Inflammatory macrophage (primary cell): Measurements from ENCODE around the gene SLC2A11.

Source experiments
- DNase-seq, 2 donors: peaks; one replicate each; pipeline ENCODE4 v3.0.0-alpha.2; 2020 to 2022

Gene SLC2A11

DNA sequence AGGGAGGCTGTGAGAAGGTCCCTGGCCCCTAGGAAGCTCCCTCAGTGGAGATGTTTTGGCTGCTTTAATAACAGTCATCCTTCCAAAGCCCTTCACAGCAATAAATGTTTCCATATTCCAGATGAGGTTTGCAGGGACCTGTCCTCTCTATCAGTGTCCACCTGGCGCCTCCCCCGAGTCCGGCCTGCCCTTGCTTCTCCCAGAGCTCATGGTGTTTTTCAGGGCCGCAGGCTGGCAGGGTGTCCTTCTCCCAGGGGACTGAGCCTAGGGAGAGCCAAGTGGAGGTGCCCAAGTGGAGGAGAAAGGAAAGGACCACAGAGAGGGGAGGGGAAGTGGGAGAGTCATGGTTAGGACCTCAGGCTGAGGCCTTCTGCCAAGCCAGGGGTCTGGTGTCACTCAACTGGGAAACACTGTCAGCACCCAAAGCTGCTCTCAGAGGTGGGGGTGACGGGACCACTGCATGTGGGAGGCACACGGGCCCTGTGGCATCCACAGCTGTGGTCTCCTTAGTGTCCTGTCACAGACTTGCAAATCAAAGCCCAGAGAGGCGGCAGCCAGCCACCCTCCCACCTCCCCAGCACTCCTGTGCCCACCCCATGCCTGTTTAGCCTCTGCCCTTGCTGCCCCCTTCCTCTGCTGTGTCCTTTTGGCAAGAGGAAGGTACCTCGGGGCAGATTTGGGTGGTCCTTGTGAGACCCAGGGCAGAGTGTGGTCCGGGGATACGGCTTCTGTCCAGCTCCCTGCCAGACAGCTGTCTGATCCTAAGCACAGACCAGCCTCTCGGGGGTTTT is 25.3 kb upstream of the SLC2A11 start:
- no peak for DNase-seq

DNA sequence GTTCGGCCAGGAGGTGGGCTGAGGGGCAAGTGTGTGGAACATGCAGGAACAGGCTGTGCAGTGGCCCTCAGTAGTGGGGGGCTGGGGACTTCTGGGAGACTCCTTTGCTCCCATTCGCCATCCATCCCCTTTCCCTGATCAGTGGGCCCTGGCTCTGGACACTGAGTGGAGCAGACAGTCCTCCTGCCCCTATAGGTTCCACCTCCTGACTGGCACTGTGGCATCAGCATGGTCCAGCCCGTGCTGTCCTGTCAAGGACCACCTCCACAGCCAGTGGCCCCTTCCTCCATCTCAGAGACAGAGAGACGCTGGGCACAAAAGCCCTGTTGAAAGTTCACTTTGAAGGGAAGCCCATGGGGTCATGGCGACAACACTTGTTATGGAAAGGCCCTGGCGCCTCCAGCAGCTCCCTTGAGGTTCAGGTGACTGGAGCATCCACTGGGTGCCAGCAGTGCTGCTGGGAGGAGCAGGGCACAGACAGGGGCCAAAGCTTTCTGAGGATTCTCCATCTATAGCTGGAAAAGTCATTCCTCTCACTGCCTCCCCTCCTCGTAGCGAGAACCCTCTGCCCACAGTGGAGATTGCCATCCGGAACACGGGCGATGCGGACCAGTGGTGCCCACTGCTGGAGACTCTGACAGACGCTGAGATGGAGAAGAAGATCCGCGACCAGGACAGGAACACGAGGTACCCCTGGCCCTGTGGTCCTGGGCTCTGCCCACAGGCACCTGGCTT is 24.5 kb upstream of the SLC2A11 start:
- DNase-seq = no peak

DNA sequence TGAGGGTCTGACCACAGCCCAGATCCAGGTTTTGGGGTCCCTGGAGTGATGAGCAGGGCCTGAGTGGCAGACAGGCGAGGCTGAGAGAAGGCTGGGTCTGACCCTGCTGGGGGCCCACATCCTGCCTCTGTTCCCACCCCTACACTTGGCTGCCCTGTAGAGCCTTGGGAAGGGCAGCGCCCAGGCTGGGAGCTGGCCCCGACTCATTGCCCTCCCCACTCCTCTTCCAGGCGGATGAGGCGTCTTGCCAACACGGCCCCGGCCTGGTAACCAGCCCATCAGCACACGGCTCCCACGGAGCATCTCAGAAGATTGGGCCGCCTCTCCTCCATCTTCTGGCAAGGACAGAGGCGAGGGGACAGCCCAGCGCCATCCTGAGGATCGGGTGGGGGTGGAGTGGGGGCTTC is 23.8 kb upstream of the SLC2A11 start:
- no peak for DNase-seq

DNA sequence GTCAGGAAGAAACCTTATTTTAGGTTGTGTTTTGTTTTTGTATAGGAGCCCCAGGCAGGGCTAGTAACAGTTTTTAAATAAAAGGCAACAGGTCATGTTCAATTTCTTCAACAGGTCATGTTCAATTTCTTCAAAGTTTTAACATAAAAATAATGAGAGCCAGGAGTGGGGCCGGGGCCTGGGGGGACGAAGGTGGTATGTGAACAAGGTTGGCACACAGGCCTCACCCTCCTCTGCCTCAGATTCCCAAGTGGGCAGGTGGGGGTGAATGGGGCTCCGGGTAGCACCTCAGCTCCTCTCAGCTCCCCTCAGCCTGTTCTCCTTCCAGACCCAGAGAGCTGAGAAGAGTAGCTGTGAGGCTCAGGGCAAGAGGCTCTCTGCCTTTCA is 23.3 kb upstream of the SLC2A11 start:
- no peak for DNase-seq

DNA sequence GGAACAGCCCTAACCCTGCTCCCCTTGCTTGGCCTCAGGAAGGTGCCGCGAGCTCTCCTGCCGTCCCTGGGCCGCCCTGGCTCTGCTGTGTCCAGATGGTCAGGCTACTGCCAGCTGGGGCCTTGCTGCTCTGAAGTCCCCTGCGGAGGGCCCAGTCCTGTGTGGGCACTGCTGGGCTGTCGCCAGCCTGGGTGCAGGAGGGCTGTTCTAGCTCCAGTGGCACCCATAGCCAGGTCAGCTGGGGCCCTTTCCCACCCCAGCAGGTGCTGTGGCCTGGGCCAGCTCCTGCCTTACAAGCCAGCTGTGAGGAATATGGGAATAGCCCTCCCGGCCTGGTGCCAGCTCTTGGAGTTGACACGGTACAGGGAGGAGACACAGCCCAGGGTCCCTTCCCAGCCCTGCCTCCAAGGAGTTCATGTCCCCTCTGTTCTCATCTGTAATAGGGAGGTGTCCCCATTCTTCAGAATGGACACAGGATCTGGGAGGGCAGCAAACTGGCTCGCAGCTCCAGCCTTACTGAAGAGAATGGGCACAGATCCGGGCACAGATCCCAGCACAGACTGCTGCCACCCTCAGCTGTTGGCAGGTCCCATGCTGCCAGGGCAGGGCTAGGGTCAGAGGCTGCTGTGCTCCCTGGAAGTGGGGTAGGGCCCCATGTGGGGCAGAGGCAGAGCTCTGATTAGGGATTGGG is 22.7 kb upstream of the SLC2A11 start:
- no peak for DNase-seq

GRCh38 chr22:23835484-23836144 is 22.1 kb upstream of the SLC2A11 start:
- DNase-seq = no peak

- DNase-seq = no peak
These were observed 21.4 kb upstream of the SLC2A11 start for GRCh38 chr22:23836281-23836680.

- no peak for DNase-seq
These were observed 20.8 kb upstream of the SLC2A11 start for GRCh38 chr22:23836692-23837495.

DNA sequence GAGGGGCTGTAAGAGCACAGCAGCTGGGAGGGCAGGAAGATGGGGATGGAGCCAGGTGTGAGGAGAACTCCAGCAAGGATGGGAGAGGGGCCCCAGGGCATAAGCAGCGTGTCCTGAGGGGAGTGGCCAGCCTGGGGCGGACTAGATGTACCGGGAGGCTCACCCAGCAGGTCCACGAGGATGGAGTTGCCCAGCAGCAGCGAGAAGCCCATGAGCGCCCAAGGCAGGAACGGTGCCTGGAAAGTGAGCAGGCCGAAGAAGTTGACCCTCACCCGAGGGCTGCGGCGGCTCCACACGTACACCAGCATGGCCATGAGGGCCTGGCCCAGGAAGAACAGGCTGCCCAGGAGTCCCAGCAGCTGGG is 20.2 kb upstream of the SLC2A11 start:
- no peak for DNase-seq

DNA sequence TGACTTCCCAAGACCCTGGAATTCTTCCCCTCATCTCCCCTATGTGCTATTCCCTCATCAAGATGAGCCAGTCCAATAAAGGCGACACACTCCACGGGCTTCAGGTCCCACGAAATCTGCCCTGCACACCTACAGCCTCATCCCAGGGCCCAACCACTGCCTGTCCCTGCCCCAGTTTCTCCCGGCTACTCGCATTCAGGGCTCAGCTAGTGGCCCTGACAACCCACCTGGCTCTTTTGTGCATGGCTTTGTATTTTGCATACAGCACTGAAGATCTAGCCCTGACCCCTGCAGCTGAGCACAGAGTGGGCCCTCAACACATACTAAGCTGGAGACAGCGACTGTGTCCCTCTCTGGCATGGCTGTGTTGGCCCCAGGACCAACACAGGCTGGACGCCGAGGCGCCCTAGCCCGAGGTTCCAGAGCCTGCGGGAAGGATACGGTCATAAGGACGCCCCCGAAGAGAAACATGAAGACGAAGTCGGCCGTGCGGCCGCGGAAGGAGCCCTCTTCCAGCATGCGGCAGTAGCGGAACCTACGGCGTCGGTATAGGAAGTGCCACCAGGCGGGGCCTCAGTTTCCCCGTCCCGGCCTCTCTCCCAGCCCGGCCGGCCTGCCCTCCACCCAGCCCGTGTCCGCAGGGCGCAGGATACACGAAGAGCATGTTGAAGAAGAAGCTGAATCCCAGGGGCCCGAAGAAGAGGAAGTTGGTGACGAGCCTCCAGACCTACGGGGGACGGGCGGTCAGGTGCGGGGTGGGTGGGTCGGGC is 19.6 kb upstream of the SLC2A11 start:
- peak in 1 of 2 donors; percentile 28 for DNase-seq

DNA sequence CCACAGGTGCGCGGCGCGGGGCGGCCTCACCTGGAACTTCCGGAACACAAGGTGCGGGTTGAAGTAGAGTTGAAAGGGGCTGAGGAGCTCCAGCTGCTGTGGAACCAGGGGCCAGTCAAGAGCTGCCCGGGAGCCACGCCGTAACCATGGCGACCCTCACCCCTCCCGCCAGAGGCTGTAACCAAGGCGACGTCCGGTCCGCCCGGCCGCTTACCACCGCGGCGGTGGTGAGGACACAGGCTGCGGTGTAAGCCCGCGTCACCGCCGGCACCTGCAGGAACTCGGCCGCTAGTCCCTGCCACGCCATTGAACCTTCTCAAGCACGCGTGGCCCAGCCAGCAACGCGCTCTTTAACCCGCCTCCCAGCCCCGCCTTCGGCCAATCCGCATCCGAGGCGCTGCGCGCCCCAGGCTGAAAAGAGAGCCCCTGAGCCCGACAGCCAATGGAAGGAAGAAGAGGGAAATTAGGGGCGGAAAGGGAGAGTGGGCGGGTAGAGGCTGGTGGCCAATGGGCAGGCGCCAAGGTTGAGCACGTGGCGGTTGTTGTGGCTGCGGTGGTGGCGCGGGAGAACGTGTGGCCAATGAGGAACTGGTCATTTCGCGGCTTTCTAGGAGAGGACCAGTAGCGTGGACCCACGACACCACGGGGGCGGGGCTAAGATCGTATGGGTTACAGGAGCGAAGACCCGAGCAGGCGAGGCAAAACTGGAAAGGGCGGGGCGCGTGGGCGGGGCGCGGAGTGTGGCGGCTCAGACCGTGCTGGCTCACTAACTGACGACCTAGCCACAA is 18.8 kb upstream of the SLC2A11 start, which contains the start of gene DERL3:
Gene DERL3, minus strand, starts transcription at position 326 of the 788 bp plus-strand sequence. Its CDS starts 19 bp downstream, at position 307.
- DNase-seq = peak; percentile 97 to 98

DNA sequence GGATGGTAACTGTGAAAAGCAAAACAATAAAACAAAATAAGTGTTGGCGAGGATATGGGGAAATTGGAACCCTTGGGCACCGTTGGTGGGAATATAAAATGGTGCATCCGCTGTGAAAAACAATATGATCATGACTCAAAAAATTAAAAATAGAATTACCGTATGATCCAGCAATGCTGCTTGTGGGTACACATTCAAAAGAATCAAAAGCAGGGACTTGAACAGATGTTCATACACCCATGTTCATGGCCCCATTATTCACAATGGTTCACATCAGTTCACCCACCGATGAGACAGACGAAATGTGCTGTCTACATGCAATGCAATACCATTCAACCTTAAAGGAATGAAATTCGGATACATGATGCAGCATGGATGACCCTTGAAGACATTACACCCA is 17.6 kb upstream of the SLC2A11 start:
- DNase-seq = no peak

DNA sequence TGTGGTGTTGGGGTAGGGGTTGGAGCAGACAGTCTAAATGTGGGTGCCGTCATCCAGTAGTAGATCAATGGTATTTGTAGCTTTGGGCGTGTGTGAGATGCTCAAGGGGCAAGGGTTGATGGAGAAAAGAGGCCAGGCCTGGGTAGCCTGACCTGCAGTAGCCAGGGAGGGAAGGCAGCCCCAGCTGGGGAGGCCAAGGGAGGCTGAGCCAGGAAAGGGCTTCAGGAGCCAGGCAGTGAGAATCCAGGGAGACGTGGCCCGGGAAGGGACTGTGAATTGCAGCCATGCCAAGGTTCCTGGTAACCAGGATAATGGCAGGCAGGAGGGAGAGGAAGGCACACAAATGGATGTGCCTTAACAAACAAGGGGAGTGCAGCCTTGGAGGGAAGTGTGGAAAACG is 16.4 kb upstream of the SLC2A11 start:
- no peak for DNase-seq

DNA sequence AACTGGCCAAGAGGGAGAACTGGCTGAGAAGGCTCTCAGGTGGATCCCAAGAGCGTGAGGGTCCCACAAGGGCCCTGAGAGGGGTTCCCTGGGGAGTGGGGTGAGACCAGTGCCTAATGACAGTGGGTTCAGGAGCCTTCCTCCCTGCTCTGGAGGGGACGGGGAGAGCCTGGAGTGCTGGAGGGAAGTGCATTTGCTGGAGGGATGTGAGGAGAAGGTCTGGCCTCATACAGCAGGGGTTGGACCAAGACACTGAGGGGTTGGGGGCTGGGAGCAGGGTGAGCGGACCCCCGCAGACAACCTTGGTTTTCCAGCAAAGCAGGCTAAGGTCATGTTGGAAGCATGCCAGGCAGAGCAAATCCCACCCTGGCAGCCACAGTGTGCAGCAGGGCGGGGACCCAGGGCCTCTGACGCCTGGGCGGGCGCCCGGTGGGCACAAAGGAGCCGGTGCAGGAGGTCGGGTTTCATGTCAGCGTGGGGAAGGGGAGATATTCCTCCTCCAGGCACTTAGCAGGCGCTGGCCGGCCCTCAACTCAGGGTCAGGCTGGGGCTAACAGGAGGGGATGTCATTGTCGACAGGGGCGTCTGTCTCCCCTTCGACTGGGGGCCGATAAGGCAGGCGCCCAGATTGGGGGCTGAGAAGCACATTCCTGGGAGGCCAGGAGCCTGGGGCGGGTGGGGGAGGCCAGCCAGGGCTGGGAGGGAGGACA is 15.8 kb upstream of the SLC2A11 start:
- no peak for DNase-seq

GRCh38 chr22:23842599-23842998 is 15.1 kb upstream of the SLC2A11 start:
- no peak for DNase-seq

DNA sequence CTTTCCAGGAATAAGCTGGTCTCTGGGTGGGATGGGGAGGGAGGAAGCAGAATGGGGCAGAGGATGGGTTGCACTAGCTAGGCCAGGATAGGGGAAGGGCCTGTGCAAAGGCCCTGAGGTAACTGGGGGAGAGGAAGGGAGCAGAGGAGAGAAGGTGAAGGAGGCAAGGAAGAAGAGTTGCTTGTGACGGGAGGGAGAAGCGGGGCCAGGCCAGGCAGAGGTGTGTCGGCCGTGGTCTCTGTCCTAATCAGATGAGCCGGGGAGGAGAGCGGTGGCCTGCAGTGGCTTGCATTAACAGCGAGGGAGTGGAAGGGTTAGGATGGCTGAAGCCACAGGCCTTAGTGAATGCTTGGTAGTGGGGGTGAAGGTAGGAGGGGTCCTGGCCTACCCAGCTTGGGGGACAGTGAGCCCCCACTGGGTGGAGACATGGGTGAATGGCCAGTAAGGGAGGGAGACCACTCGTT is 12.9 kb upstream of the SLC2A11 start:
- no peak for DNase-seq

DNA sequence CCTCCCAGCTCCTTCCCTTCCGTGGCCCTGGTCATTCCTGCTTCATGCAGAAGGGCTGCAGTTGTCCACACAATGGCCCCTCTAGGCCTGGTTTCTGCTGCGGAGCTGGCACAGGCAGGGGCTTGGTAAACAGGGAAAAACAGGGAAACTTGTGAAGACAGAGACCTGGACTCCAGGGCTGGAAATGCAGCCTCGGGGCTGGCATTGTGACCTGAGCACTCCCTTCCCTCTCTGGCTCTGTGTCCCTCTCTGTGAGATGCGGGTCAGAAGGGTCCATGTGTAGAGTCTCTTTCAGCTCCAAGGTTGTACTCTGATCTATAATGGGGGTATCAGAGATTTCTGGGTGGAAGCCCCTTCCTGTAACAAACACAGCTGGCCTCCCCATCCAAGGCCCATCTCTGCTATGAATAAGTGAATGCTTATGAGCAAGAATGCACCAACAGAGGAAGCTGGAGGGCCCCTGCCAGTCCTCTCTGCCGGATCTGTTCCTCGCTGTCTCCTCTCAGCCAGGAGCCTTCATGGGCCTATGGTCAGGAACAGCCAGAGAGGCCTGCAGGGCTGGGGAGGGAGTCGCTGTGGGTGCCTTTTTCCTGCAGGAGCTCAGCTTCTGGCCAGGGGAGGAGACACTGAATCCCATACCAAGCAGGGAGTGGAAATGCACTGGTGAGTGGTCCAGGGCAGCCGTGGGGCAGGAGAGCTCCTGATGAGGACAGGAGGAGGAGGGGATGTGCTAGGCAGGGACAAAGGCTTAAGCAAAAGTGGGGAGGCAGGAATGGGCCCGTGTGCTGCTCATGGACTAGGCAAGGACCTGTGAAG is 12.2 kb upstream of the SLC2A11 start:
- no peak for DNase-seq

GRCh38 chr22:23846081-23846469 is 11.6 kb upstream of the SLC2A11 start:
- no peak for DNase-seq
